A673 (cell line): Measurements from ENCODE around the gene MYRIP. TPM values are rescaled to one million over a fixed set of nuclear protein-coding genes. Genes with fewer than 3 reads are reported as not detected.

Experiments used
- BruUV-seq: library from RNA; stranded (reverse); fragments of 400-500 nt; replicated peaks from 2 replicates; lab custom pipeline; 2021; lab: Mats Ljungman, UMichigan
- CTCF ChIA-PET: fragments of 300-600 bp; sonication (Branson Sonifier 250); formaldehyde crosslinking; loops from one replicate; lab custom pipeline; 2022; ENCODE audit warnings: antibody characterized with exemption; lab: Charles Lee
- POLR2A ChIA-PET: fragments of 300-600 bp; sonication (Branson Sonifier 250); formaldehyde crosslinking; loops from one replicate; lab custom pipeline; 2022; ENCODE audit warnings: antibody characterized with exemption; ENCODE audit not compliant: low non-redundant PET; lab: Charles Lee
- DNase-seq: peaks from one replicate; pipeline ENCODE4 v3.0.0-alpha.2; 2015; ENCODE audit warnings: low spot score
- H3K27ac ChIP-seq: fragments of 200-600 bp; sonication (generic); 2 replicates; pipeline ENCODE4 v1.5.1; 2016; ENCODE audit warnings: mixed run types, low read depth, mild to moderate bottlenecking, mixed read lengths, antibody characterized with exemption, low read length; ENCODE audit not compliant: poor library complexity, severe bottlenecking
- H3K27me3 ChIP-seq: fragments of 200-600 bp; sonication (generic); replicated peaks from 2 replicates; pipeline ENCODE4 v1.6.1; 2017; ENCODE audit warnings: mixed run types, low read depth, mild to moderate bottlenecking, mixed read lengths, antibody characterized with exemption, low read length; ENCODE audit not compliant: insufficient read depth, poor library complexity
- H3K36me3 ChIP-seq: fragments of 200-600 bp; sonication (generic); 2 replicates; pipeline ENCODE4 v1.6.1; 2016; ENCODE audit warnings: mixed run types, mild to moderate bottlenecking, mixed read lengths, antibody characterized with exemption, low read length; ENCODE audit not compliant: insufficient read depth, poor library complexity, severe bottlenecking
- H3K4me1 ChIP-seq: fragments of 200-600 bp; sonication (generic); 2 replicates; pipeline ENCODE4 v1.6.1; 2017; ENCODE audit warnings: mixed run types, mild to moderate bottlenecking, mixed read lengths, antibody characterized with exemption, low read length; ENCODE audit not compliant: insufficient read depth, poor library complexity, severe bottlenecking
- H3K4me3 ChIP-seq: fragments of 200-600 bp; sonication (generic); 2 replicates; pipeline ENCODE4 v1.5.1; 2016; ENCODE audit warnings: low read depth, mixed run types, mild to moderate bottlenecking, mixed read lengths, low read length; ENCODE audit not compliant: poor library complexity, severe bottlenecking
- H3K9me3 ChIP-seq: fragments of 200-600 bp; sonication (generic); 2 replicates; pipeline ENCODE4 v1.6.1; 2016; ENCODE audit warnings: mixed run types, low read depth, mild to moderate bottlenecking, mixed read lengths, antibody characterized with exemption, low read length; ENCODE audit not compliant: poor library complexity, severe bottlenecking
- EZH2 ChIP-seq: fragments of 200-600 bp; sonication (generic); IDR thresholded peaks from 2 replicates; pipeline ENCODE4 v1.6.1; 2017; ENCODE audit warnings: borderline replicate concordance, low read depth, mild to moderate bottlenecking, mixed read lengths, antibody characterized with exemption, low read length; ENCODE audit not compliant: poor library complexity, severe bottlenecking
- intact Hi-C: fragments of 100-400 bp; cut with micrococcal nuclease; formaldehyde crosslinking; loops from one replicate; pipeline ENCODE4 v1.10.0; 2022; ENCODE audit not compliant: unreplicated experiment
- total RNA-seq: library from RNA; stranded (reverse); gene quantifications from 2 replicates; pipeline ENCODE4 v1.2.3, GENCODE V29; 2021
- TF ChIP-seq, protein P1 (sequence below): fragments of 300-800, 200-600 bp; sonication (generic); conservative IDR thresholded peaks from 2 replicates; pipeline ENCODE4 v1.5.1; 2017; ENCODE audit warnings: low read depth, mild to moderate bottlenecking, antibody characterized with exemption, low read length, moderate library complexity, mixed read lengths

The MYRIP gene
- total RNA-seq, 1 experiment from 2014 or later, result not detected

- no peak for DNase-seq
These were observed 377.1 kb downstream of the MYRIP start for GRCh38 chr3:40186508-40186907.

GRCh38 chr3:40187945-40188344, 378.5 kb downstream of the MYRIP start:
- no TSS peak for BruUV-seq
- no peaks in the 10 kb centered on the region for H3K36me3 ChIP-seq
- no peaks in the 10 kb centered on the region for H3K9me3 ChIP-seq
- intact Hi-C loops, result no loop called here
- no peak for TF ChIP-seq EZH2
- TF ChIP-seq, protein P1, sequence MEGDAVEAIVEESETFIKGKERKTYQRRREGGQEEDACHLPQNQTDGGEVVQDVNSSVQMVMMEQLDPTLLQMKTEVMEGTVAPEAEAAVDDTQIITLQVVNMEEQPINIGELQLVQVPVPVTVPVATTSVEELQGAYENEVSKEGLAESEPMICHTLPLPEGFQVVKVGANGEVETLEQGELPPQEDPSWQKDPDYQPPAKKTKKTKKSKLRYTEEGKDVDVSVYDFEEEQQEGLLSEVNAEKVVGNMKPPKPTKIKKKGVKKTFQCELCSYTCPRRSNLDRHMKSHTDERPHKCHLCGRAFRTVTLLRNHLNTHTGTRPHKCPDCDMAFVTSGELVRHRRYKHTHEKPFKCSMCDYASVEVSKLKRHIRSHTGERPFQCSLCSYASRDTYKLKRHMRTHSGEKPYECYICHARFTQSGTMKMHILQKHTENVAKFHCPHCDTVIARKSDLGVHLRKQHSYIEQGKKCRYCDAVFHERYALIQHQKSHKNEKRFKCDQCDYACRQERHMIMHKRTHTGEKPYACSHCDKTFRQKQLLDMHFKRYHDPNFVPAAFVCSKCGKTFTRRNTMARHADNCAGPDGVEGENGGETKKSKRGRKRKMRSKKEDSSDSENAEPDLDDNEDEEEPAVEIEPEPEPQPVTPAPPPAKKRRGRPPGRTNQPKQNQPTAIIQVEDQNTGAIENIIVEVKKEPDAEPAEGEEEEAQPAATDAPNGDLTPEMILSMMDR, result no peak
- no peak overlapping the region for H3K27ac ChIP-seq
- POLR2A ChIA-PET, result no interaction called here
- no peaks in the 10 kb centered on the region for H3K4me1 ChIP-seq
- no peaks in the 10 kb centered on the region for H3K27me3 ChIP-seq
- no peak for DNase-seq
- CTCF ChIA-PET, result no interaction called here
- H3K4me3 ChIP-seq, result no peak overlapping the region

More at GRCh38 chr3:40186508-40186907, 377.1 kb downstream of the MYRIP start:
- no peaks in the 10 kb centered on the region for H3K4me1 ChIP-seq
- BruUV-seq, result no TSS peak
- no peak overlapping the region for H3K27ac ChIP-seq
- no peaks in the 10 kb centered on the region for H3K27me3 ChIP-seq
- POLR2A ChIA-PET, result interaction anchor here (0.7 kb wide), 1 partner anchor 725 kb away, joined by 3 read pairs; no protein-coding TSS in a partner anchor
- no peaks in the 10 kb centered on the region for H3K36me3 ChIP-seq
- H3K9me3 ChIP-seq, result no peaks in the 10 kb centered on the region
- CTCF ChIA-PET, result no interaction called here
- TF ChIP-seq EZH2, result no peak
- TF ChIP-seq, protein P1, result no peak
- intact Hi-C loops, result no loop called here
- H3K4me3 ChIP-seq, result no peak overlapping the region

GRCh38 chr3:40189118-40189517, 379.7 kb downstream of the MYRIP start:
- no peak for TF ChIP-seq EZH2
- TF ChIP-seq, protein P1, result no peak
- intact Hi-C loops, result no loop called here
- no peak overlapping the region for H3K27ac ChIP-seq
- H3K27me3 ChIP-seq, result no peaks in the 10 kb centered on the region
- no peaks in the 10 kb centered on the region for H3K4me1 ChIP-seq
- no peaks in the 10 kb centered on the region for H3K9me3 ChIP-seq
- POLR2A ChIA-PET, result no interaction called here
- no peaks in the 10 kb centered on the region for H3K36me3 ChIP-seq
- no peak overlapping the region for H3K4me3 ChIP-seq
- CTCF ChIA-PET, result no interaction called here
- no TSS peak for BruUV-seq
- no peak for DNase-seq
